Stimulated activated CD8-positive, alpha-beta memory T cell treated with anti-CD3 and anti-CD28 coated beads, Interleukin-4, amount 100 ng/mL, for 24 hours (primary cell): ENCODE data around the gene STIM1.
A peak's percentile ranks its signal among the peaks of the same experiment; 100 is the strongest.
"Not testable (repeated sequence)": the region's sequence is repeated elsewhere in the genome, so short reads cannot be mapped to it uniquely, and the experiment has no call there.

Source experiments
- DNase-seq: peaks from one replicate; pipeline ENCODE4 v3.0.0-alpha.2; 2020; ENCODE audit warnings: low read depth

STIM1 gene

GRCh38 chr11:3885855-3886254 lies 30.4 kb downstream of the STIM1 start:
- DNase-seq = no peak

- no peak for DNase-seq
Observed at GRCh38 chr11:3886985-3887384, 31.5 kb downstream of the STIM1 start.

GRCh38 chr11:3888876-3889275 lies 33.4 kb downstream of the STIM1 start:
- DNase-seq = no peak

DNA sequence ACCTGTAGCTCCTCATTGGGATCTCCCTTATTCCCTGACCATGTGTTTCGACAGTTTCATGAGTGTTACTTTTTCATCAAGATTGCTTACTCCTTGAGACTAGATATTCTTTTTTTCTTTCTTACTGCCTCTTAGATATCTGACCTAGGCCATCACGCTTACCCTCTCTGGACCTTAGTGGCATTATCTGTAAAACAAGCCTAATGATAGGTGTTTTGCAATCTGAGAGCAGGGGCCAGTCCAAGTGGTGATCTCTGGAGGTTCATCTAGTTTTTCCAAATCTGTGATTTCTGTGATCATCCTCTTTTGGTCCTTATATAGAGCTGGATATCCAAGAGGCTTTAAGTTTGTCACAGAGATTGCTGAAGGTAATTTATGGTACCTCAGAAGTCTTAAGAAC lies 34.5 kb downstream of the STIM1 start:
- DNase-seq = no peak

GRCh38 chr11:3890806-3891205 lies 35.3 kb downstream of the STIM1 start:
- no peak for DNase-seq

- DNase-seq = no peak
Observed at GRCh38 chr11:3891751-3892150, 36.3 kb downstream of the STIM1 start.

- no peak for DNase-seq
Observed at GRCh38 chr11:3892156-3892555, 36.7 kb downstream of the STIM1 start.

- no peak for DNase-seq
Observed at GRCh38 chr11:3893311-3893710, 37.8 kb downstream of the STIM1 start.

- DNase-seq = peak; percentile 15
Observed at GRCh38 chr11:3894128-3894731, 38.8 kb downstream of the STIM1 start.

DNA sequence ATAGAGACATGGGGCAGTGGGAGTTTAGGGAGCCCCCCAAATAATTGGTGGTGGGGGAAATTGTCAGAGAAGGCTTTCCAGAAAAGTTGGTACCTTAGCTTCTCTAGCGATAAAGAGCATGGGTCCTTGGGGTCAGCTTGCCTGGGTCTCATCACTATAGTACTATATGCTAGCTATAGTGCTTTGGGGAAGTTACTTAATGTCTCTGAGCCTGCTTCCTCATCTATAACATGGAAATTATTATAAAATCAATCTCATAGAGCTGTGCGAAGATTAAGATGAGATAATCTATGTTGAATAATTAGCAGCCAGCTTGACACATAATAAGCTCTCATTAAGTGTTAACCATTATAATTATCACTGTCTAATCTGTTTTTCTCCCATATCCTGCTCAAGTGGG lies 41.2 kb downstream of the STIM1 start:
- no peak for DNase-seq

DNA sequence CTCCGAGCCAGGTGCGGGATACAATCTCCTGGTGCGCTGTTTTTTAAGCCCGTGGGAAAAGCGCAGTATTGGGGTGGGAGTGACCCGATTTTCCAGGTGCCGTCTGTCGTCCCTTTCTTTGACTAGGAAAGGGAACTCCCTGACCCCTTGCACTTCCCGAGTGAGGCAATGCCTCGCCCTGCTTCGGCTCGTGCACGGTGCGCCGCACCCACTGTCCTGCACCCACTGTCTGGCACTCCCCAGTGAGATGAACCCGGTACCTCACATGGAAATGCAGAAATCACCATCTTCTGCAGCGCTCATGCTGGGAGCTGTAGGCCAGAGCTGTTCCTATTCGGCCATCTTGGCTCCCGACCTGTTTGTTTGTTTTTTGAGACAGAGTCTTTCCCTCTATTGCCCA lies 44.8 kb downstream of the STIM1 start:
- DNase-seq = not testable (repeated sequence)

GRCh38 chr11:3901249-3902025 lies 46.0 kb downstream of the STIM1 start:
- no peak for DNase-seq

- no peak for DNase-seq
Observed at GRCh38 chr11:3902441-3902840, 47.0 kb downstream of the STIM1 start.

DNA sequence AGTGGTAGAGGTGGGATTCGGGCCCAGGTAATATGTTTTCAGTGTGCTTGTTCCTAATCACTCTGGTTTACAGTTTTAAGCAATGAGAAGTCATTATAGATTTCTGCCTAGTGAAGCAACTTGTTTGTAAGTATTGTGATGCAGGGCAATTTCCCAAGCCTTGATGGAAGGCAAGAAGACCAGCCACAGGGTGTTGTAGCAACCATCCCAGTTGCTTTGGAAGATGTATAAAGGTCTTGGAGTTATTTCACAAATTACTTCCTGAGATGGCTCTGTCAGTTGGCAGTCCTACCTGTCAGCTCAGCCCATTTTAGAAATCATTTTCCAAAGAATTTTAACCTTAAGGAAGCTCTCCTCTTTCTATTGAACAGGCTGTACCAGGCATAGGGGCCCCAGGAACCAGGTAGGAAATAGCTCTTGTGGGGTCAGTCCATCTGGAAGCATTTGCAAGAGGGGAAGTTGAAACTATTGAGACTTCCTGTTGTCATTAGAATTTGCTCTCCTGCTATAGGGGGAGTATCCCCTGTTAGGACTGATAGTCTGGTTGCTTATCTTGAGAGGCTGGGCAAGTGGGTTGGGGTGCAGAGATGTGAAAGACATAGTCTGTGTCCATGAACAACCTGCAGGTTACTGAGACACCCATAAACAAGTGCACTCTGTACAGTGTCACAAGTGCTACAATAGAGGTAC lies 47.9 kb downstream of the STIM1 start:
- no peak for DNase-seq

- no peak for DNase-seq
Observed at GRCh38 chr11:3904228-3904627, 48.8 kb downstream of the STIM1 start.

GRCh38 chr11:3905080-3905953 lies 49.9 kb downstream of the STIM1 start:
- DNase-seq = peak; percentile 36

DNA sequence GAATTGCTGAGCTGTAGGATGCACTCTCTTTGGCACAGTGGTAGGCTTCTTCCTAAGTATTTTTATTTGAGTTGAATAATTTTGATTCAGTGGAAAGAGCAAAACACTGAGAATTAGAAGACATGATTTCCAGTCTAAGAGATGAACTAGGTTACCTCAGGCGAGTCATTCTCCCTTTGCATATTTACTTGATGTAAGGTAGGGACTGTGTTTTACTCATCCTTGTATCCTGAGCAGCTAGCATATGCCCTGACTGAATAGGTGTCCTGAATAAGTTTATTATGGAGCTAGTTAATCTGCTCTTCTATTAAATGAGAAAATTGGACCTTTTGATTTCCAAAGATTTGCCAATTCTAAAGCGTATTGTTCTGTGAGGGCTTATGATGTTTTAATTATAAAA lies 50.7 kb downstream of the STIM1 start:
- DNase-seq = no peak

- DNase-seq = no peak
Observed at GRCh38 chr11:3907590-3907989, 52.1 kb downstream of the STIM1 start.

GRCh38 chr11:3909901-3910300 lies 54.4 kb downstream of the STIM1 start:
- no peak for DNase-seq

- DNase-seq = no peak
Observed at GRCh38 chr11:3911908-3912505, 56.5 kb downstream of the STIM1 start.

GRCh38 chr11:3913921-3914320 lies 58.5 kb downstream of the STIM1 start:
- no peak for DNase-seq

DNA sequence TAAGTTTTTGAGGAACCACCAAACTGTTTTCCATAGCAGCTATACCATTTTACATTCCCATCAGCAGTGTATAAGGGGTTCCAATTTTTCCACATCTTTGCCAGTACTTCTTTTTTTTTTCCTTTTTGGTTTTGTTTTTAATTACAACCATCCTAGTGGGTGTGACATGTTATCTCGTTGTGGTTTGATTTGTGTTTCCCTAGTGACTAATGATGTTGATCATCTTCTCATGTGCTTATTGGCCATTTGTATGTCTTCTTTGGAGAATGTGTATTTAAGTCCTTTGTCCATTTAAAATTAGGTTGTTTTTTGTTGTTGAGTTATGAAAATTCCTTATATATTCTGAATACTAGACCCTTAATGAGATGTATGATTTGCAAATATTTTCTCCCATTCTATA lies 59.3 kb downstream of the STIM1 start:
- no peak for DNase-seq
